GM18907 (cell line): ENCODE results near the gene ANKRD27.
"Not testable (repeated sequence)": the region's sequence is repeated elsewhere in the genome, so short reads cannot be mapped to it uniquely, and the experiment has no call there.

ENCODE experiments used
- ATAC-seq: cut with Tn5 transposase; IDR thresholded peaks from one replicate; pipeline ENCODE4 v1.9.1; 2021; ENCODE audit warnings: mild to moderate bottlenecking, moderate library complexity; ENCODE audit not compliant: unreplicated experiment

The ANKRD27 gene

GRCh38 chr19:32656379-32656778, 18.6 kb downstream of the ANKRD27 start:
- ATAC-seq: not testable (repeated sequence)

- no peak for ATAC-seq
Observed at GRCh38 chr19:32653599-32653915, 21.4 kb downstream of the ANKRD27 start.

- no peak for ATAC-seq
Observed at GRCh38 chr19:32652894-32653598, 21.9 kb downstream of the ANKRD27 start.

- ATAC-seq: not testable (repeated sequence)
Observed at GRCh38 chr19:32652331-32652730, 22.6 kb downstream of the ANKRD27 start.

GRCh38 chr19:32651729-32652140, 23.2 kb downstream of the ANKRD27 start:
- ATAC-seq: no peak

- ATAC-seq: no peak
Observed at GRCh38 chr19:32650671-32651070, 24.3 kb downstream of the ANKRD27 start.

GRCh38 chr19:32649751-32650150, 25.2 kb downstream of the ANKRD27 start:
- no peak for ATAC-seq

- no peak for ATAC-seq
Observed at GRCh38 chr19:32647361-32647760, 27.6 kb downstream of the ANKRD27 start.

GRCh38 chr19:32646556-32646955, 28.4 kb downstream of the ANKRD27 start:
- ATAC-seq: no peak

GRCh38 chr19:32642771-32643170, 32.2 kb downstream of the ANKRD27 start:
- no peak for ATAC-seq

GRCh38 chr19:32638625-32639024, 36.4 kb downstream of the ANKRD27 start:
- ATAC-seq: no peak

GRCh38 chr19:32637480-32637879, 37.5 kb downstream of the ANKRD27 start:
- ATAC-seq: no peak

GRCh38 chr19:32631381-32631780, 43.6 kb downstream of the ANKRD27 start:
- no peak for ATAC-seq

GRCh38 chr19:32630338-32630737, 44.6 kb downstream of the ANKRD27 start:
- ATAC-seq: no peak

- no peak for ATAC-seq
Observed at GRCh38 chr19:32627714-32628270, 47.2 kb downstream of the ANKRD27 start.

- ATAC-seq: no peak
Observed at GRCh38 chr19:32626969-32627368, 48.0 kb downstream of the ANKRD27 start.

- no peak for ATAC-seq
Observed at GRCh38 chr19:32624410-32624809, 50.6 kb downstream of the ANKRD27 start.

- no peak for ATAC-seq
Observed at GRCh38 chr19:32622002-32622401, 53.0 kb downstream of the ANKRD27 start.

GRCh38 chr19:32619051-32619685, 55.8 kb downstream of the ANKRD27 start:
- ATAC-seq: no peak

GRCh38 chr19:32615569-32615968, 59.4 kb downstream of the ANKRD27 start:
- no peak for ATAC-seq

GRCh38 chr19:32614916-32615315, 60.1 kb downstream of the ANKRD27 start:
- no peak for ATAC-seq

- no peak for ATAC-seq
Observed at GRCh38 chr19:32613008-32613407, 62.0 kb downstream of the ANKRD27 start.
